ENCODE results near the gene SPRYD4.

SPRYD4 gene

GRCh38 chr12:56522411-56523193, 54.2 kb downstream of the SPRYD4 start:
- DNase-seq, result no peak

- DNase-seq, result no peak
Measured at GRCh38 chr12:56528846-56529245, 60.5 kb downstream of the SPRYD4 start.
